HCEC 1CT (cell line): ENCODE results near the gene MSI2.

ENCODE experiments used
- DNase-seq: peaks from one replicate; pipeline ENCODE4 v3.0.0-alpha.2; 2017

MSI2 gene

GRCh38 chr17:57713140-57713539 is 456.8 kb downstream of the MSI2 start:
- no peak for DNase-seq

- no peak for DNase-seq
These were observed 458.4 kb downstream of the MSI2 start for GRCh38 chr17:57714665-57715180.

DNA sequence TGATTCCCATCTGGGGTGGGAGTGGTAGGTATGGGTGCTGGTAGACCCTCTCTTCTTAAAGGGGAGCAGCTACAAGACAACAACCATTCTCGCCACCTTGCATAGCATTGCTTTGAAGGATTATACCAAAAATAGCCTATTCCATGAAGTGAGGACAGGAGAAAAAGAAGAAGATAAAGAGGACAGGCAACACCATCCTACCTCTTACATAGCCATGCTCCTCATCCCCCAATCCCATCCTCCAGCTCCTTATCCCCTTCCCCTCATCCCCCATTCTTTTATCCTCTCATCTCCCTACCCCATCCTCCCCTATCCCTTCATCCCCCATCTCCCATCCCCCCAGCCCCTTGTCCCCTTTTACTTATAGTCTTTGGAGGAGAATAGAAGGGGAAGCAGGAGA is 459.7 kb downstream of the MSI2 start:
- DNase-seq, result no peak

DNA sequence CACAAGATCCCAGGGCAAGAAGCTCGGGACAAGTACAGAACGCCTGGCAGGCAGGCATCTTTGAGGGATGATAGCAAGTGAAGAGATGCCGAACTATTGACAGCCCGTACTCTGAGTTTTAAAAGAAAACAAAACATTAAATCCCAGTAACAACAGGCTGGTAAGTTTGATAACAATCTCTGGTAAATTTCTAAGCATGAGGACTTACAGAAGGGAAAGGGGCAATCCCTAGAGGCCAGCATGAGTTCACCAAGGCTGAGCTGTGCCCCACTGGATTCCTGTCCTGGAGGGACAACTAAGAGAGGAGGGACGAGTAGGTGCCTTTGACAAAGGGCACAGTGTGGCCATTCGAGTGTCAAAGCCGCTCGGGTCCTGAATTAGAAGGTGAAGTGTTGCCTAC is 462.6 kb downstream of the MSI2 start:
- no peak for DNase-seq

- no peak for DNase-seq
These were observed 464.2 kb downstream of the MSI2 start for GRCh38 chr17:57720386-57721035.

- DNase-seq, result no peak
These were observed 465.8 kb downstream of the MSI2 start for GRCh38 chr17:57721967-57722703.

DNA sequence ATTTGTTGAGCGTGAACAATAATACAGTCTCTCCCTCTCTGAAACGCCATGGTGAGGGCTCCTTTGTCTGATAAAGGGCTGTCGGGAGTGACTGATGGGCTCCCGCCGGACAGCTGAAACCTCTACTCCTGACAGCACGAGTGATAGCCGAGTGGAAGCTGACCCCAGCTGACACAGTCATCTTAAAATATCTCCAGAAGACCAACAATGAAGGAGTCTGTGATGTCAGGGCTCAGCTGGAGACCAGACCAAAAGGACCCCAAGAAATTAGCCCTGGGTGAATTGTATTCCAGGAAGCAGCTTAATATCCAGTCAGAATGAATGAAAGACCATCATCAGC is 466.4 kb downstream of the MSI2 start:
- DNase-seq, result no peak

GRCh38 chr17:57723427-57724025 is 467.2 kb downstream of the MSI2 start:
- DNase-seq, result no peak

DNA sequence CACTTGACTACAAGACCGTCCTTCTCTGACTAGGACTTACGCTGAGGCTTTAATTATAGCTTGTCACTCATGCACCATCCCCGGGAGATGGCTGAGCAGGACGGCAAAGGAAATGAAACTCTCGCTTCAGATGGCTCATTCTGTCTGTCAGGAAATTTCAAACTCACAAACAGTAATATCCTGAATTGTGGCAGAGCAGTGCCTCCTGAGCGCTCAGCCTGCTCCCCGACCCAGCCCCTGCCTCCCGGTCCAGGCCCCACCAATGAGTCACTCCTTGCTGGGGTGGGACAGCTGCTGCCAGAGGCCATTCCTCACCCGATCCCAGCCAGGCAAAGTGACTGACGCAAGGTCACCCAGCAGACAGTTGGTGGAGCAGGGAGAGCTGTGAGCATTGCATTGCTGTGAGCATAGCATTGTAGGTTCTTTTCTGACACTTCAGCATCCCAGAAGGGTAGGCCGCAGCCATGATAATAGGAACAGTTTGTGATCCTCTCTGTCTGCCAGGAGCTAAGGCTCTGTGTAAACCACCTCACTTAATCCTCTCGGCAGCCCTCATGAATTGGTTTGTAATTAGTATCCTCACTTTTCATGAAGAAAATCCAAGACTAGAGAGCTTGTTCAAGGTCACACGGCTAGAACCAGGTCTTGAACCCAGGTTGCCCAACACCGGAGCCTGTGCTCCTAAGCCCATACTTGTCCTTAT is 467.9 kb downstream of the MSI2 start:
- no peak for DNase-seq

- no peak for DNase-seq
These were observed 468.4 kb downstream of the MSI2 start for GRCh38 chr17:57724729-57725125.

GRCh38 chr17:57726213-57726790 is 470.0 kb downstream of the MSI2 start:
- DNase-seq, result no peak

DNA sequence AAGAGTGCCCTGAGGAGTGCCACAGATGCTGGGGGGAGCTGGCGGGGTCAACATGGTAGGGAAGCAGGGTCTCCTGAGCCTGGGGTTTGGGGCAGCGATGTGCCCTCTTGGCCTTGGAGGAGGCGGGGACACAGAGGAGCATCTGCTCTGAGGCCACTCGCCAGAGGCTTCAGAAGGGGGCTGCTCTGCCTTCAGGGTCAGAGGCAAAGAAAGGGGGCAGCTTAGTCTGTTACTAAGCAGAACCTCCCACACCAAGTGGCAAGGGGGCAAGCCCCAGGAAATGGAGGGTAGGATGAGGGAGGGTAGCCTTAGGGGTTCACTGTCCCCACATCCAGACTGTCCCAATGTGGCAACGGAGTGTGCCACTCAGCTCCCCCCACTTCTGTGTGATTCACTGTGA is 470.5 kb downstream of the MSI2 start:
- DNase-seq, result no peak

GRCh38 chr17:57727630-57728175 is 471.4 kb downstream of the MSI2 start:
- DNase-seq, result no peak

DNA sequence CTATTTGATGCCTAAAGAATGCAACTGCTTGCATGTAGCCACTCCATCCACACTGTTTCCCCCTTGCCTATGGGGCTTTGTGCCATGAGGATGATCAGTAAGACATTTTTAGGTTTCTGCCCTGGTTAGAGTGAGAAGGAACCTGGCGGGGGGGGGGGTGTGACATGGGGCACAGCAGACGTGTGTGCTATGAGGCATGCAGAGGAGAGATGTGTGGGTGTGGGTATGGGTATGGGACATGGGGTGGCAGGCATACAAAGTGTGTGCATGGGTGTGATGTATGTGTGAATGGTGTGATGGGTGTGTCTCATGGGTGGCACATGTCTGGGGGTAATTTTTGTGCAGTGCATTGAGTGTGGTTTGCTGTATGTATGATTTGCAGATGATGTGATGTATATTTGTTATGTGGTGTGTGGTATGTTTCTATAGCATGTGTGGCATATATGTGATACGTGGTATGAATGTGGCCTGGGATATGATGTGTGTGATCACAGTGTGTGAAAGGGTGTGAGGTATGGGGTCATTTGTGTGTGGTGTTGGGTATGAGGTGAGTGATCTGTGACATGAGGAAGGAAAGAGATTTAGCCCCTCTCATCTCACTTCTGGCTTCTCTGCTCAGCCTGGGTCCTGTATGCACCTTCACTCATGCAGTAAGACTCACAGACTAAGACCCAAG is 473.8 kb downstream of the MSI2 start:
- DNase-seq, result no peak

DNA sequence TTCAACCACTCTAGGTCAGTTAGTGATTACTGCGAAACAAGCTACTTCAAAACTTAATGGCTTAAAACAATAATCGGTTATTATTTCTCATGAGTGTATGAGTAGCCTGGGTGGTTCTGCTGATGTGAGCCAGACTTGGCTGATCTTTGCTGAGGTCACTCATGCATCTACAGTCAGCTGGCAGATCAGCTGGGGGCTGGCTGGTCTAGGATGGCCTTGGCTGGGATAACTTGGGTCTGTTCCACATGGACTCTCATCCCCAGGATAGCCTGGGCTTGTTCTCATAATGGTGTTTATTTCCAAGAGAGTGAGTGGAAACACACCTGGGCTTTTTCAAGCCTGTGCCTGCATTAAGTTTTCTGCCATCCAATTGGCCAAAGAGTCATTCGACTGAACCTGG is 475.7 kb downstream of the MSI2 start:
- no peak for DNase-seq

DNA sequence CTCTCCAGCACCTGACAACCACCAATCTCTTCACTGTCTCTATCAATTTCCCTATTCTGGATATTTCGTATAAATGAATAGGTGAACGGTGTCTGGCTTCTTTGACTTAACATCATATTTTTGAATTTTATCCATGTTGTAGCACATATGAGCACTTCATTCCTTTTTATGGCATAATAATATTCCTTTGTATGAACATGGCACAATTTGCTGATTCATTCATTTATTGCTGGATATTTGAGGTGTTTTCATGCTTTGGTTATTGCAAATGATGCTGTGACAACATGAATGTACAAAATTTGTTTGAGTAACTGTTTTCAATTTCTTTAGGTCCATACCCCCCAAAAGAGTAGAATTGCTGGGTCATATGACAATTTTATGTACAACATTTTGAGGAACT is 476.8 kb downstream of the MSI2 start:
- DNase-seq, result no peak
